ENCODE measurements around the gene KCNT2.

KCNT2 gene

DNA sequence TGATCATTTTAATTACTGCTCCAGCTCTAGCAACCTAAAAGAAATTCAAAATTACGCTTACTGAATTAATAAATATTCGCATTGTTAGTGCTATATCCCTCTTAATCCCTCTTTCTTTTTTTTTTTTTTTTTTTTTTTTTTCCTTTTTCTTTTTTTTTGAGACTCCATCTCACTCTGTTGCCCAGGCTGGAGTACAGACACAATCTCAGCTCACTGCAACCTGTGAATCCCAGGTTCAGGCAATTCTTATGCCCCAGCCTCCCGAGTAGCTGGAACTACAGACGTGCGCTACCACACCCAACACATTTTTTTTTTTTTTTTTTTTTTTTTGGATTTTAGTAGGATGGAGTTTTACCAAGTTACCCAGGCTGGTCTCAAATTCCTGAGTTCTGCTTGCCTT, 157.1 kb downstream of the KCNT2 start:
- Histone ChIP-seq H3K79me2 (ENCODE audit: low read length) (no peaks in the 10 kb centered on the region), H3K27me3 (replicated peaks; ENCODE audit: insufficient read depth, low read length) (no peaks in the 10 kb centered on the region), H3K9me2 (replicated peaks; ENCODE audit: insufficient read depth, low read length) (no peaks in the 10 kb centered on the region), H3F3A (ENCODE audit: insufficient read depth, low read length) (no peaks in the 10 kb centered on the region), H3K27ac (ENCODE audit: low read length) (no peak overlapping the region), H3K4me1 (ENCODE audit: low read length) (no peaks in the 10 kb centered on the region), H3K9ac (ENCODE audit: low read length) (no peak overlapping the region), H2AFZ (ENCODE audit: low read length) (no peak overlapping the region), H3K4me3 (ENCODE audit: low read length) (no peak overlapping the region), H3K9me3 (replicated peaks; ENCODE audit: insufficient read depth, low read length) (no peaks in the 10 kb centered on the region), H4K20me1 (ENCODE audit: insufficient read depth, low read length) (no peaks in the 10 kb centered on the region), H3K4me2 (ENCODE audit: low read depth, low read length) (no peak overlapping the region), H3K36me3 (replicated peaks; ENCODE audit: insufficient read depth, low read length) (no peaks in the 10 kb centered on the region)
- TF ChIP-seq, protein P1, sequence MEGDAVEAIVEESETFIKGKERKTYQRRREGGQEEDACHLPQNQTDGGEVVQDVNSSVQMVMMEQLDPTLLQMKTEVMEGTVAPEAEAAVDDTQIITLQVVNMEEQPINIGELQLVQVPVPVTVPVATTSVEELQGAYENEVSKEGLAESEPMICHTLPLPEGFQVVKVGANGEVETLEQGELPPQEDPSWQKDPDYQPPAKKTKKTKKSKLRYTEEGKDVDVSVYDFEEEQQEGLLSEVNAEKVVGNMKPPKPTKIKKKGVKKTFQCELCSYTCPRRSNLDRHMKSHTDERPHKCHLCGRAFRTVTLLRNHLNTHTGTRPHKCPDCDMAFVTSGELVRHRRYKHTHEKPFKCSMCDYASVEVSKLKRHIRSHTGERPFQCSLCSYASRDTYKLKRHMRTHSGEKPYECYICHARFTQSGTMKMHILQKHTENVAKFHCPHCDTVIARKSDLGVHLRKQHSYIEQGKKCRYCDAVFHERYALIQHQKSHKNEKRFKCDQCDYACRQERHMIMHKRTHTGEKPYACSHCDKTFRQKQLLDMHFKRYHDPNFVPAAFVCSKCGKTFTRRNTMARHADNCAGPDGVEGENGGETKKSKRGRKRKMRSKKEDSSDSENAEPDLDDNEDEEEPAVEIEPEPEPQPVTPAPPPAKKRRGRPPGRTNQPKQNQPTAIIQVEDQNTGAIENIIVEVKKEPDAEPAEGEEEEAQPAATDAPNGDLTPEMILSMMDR (IDR thresholded peaks at IDR 0.05; ENCODE audit: low read length) = no peak
- no peak for TF ChIP-seq EZH2 (optimal IDR thresholded peaks at IDR 0.05; ENCODE audit: low read depth, low read length)
- no peak for TF ChIP-seq EZH2phosphoT487 (IDR thresholded peaks at IDR 0.05; ENCODE audit: low read length)
- DNase-seq = no peak

DNA sequence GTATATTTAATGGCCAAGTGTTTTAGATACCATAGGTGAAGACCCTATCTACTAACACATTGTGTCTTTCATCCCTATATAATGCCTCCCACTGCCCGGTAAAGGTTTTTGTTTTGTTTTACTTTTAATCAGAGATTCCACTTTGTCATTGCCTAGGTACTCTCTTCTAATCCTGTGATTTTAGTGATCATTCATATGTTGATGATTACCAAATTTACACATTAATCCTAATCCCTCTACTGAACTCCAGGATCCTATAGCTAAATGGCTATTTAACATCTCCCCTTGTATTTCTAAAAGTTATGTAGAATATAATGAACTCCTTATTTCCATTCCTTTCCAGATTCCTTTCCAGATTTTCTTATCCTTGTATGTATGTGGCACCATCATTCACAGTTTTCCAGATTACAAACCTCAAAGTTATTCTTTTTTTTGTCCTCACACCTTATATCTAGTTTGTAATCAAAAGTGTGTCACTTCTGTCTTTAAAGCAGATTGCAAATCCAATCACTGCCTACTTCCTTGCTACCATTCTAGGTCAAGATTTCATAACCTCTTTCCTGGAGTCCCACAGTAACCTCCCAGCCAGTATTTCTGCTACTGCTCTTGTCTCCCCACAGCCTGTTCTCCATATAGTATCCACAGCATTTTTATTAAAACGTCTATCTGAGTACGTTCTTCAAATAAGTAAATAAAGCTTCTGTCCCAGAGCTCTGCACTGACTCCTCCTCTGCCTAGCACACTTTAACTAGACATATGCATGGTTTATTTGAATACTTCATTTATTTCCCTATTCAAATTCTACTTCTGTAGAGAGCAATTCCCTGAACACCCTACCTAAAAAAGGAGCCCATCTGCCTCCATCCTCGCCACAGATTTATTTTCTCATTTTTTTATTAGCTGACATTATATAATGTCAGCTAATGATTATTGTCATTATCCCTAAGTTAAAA, 157.8 kb downstream of the KCNT2 start:
- no peaks in the 10 kb centered on the region for H4K20me1 ChIP-seq (ENCODE audit: insufficient read depth, low read length)

DNA sequence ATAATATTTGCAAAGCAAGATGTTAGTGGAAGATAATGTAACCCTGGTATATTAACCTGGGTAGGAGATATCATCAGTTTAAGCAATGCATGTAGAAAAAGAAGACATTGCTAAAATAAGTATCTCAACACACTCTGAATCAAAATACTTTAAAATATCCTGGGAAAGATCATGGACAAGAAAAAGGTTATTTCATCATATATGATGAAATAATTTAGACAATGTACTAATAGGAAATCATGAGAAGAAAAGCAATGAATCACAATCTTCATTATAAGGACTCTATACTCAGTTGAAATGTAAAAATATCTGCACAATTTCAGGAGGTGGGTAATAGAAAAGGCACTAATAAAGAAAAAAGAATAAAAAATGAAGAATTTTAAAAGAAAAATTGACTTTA, 158.8 kb downstream of the KCNT2 start:
- no peaks in the 10 kb centered on the region for H3K9me2 ChIP-seq (replicated peaks; ENCODE audit: insufficient read depth, low read length)
- no peaks in the 10 kb centered on the region for H3F3A ChIP-seq (ENCODE audit: insufficient read depth, low read length)
- no peaks in the 10 kb centered on the region for H3K36me3 ChIP-seq (replicated peaks; ENCODE audit: insufficient read depth, low read length)
- no peak overlapping the region for H3K9ac ChIP-seq (ENCODE audit: low read length)
- no peak overlapping the region for H3K4me2 ChIP-seq (ENCODE audit: low read depth, low read length)
- no peaks in the 10 kb centered on the region for H3K4me1 ChIP-seq (ENCODE audit: low read length)
- H3K27me3 ChIP-seq (replicated peaks; ENCODE audit: insufficient read depth, low read length) = no peaks in the 10 kb centered on the region
- H2AFZ ChIP-seq (ENCODE audit: low read length) = no peak overlapping the region
- no peaks in the 10 kb centered on the region for H4K20me1 ChIP-seq (ENCODE audit: insufficient read depth, low read length)
- TF ChIP-seq, protein P1 (IDR thresholded peaks at IDR 0.05; ENCODE audit: low read length) = no peak
- TF ChIP-seq EZH2phosphoT487 (IDR thresholded peaks at IDR 0.05; ENCODE audit: low read length) (no peak), EZH2 (optimal IDR thresholded peaks at IDR 0.05; ENCODE audit: low read depth, low read length) (no peak)
- H3K79me2 ChIP-seq (ENCODE audit: low read length) = no peaks in the 10 kb centered on the region
- H3K27ac ChIP-seq (ENCODE audit: low read length) = no peak overlapping the region
- no peaks in the 10 kb centered on the region for H3K9me3 ChIP-seq (replicated peaks; ENCODE audit: insufficient read depth, low read length)
- no peak overlapping the region for H3K4me3 ChIP-seq (ENCODE audit: low read length)
- DNase-seq = no peak

More for the DNA sequence above, 157.8 kb downstream of the KCNT2 start:
- Histone ChIP-seq H3K9ac (ENCODE audit: low read length) (no peak overlapping the region), H3K79me2 (ENCODE audit: low read length) (no peaks in the 10 kb centered on the region), H3K27me3 (replicated peaks; ENCODE audit: insufficient read depth, low read length) (no peaks in the 10 kb centered on the region), H2AFZ (ENCODE audit: low read length) (no peak overlapping the region), H3K9me2 (replicated peaks; ENCODE audit: insufficient read depth, low read length) (no peaks in the 10 kb centered on the region), H3K9me3 (replicated peaks; ENCODE audit: insufficient read depth, low read length) (no peaks in the 10 kb centered on the region), H3K4me1 (ENCODE audit: low read length) (no peaks in the 10 kb centered on the region), H3K36me3 (replicated peaks; ENCODE audit: insufficient read depth, low read length) (no peaks in the 10 kb centered on the region), H3K4me2 (ENCODE audit: low read depth, low read length) (no peak overlapping the region), H3F3A (ENCODE audit: insufficient read depth, low read length) (no peaks in the 10 kb centered on the region), H3K4me3 (ENCODE audit: low read length) (no peak overlapping the region), H3K27ac (ENCODE audit: low read length) (no peak overlapping the region)
- DNase-seq = no peak
- TF ChIP-seq EZH2phosphoT487 (IDR thresholded peaks at IDR 0.05; ENCODE audit: low read length) (no peak), EZH2 (optimal IDR thresholded peaks at IDR 0.05; ENCODE audit: low read depth, low read length) (no peak)
- TF ChIP-seq, protein P1 (IDR thresholded peaks at IDR 0.05; ENCODE audit: low read length) = no peak
